HG03439 (cell line): Measurements from ENCODE around the gene TEX10.
"Not testable (repeated sequence)": the region's sequence is repeated elsewhere in the genome, so short reads cannot be mapped to it uniquely, and the experiment has no call there.

ENCODE experiments used
- ATAC-seq: cut with Tn5 transposase; IDR thresholded peaks from one replicate; pipeline ENCODE4 v1.9.1; 2021; ENCODE audit warnings: mild to moderate bottlenecking, moderate library complexity; ENCODE audit not compliant: unreplicated experiment

TEX10 gene

DNA sequence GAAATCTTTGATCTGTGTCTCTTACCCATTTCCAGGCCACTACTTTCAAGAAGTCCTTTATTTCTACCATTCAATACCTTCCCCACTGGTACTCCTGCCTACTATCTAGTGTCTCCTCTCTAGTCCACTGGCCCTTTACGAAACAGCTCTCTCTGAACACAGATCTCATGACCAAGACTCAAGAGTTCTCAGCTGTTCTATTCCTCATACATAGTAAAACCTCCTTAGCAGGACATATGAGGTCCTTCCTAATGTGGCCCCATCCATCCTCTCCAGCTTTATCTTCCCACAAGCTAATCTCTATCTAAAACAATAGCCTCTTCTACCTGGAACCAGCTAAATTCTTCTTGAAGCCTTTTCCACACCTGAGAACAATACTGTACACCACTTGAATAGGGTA, 2.6 kb downstream of the TEX10 start:
- ATAC-seq: no peak

- no peak for ATAC-seq
Observed at GRCh38 chr9:100346836-100347235, 5.9 kb downstream of the TEX10 start.

DNA sequence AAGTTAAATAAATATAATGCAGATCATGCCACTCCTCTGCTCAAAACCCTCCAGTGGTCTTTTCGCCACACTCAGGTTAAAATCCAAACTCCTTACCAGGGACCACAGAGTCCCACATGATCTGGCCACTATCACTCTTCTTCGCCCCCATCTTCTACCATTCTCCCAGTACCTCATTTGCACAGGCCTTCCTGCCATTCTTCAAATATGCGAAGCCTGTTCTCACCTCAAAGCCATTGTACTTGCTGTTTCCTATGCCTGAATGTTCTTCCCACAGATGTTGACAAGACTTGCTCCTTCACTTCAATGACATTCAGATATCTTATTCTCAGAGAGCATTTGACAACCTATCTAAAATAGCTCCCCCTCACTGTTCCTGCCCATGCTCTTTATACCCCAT, 10.9 kb downstream of the TEX10 start:
- no peak for ATAC-seq

DNA sequence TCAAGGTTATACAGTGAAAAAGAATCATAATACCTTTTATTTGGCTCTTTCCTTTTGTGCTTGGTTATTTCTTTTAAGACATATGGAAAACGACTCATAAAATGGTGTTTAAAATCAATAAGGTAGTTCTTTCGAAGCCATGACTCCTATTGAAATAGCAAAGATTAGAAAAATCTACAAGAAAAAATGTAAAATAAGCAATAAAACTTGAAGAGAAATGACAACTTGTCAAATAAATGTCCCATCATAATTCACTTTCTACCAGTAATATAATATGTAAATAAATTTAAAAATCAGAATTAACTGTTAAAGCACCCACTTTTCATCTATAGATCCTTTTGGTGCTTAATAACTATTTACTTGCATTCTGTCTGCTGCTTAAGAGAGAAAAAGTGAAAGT, 12.5 kb downstream of the TEX10 start:
- no peak for ATAC-seq

GRCh38 chr9:100338736-100339135, 14.0 kb downstream of the TEX10 start:
- ATAC-seq: not testable (repeated sequence)

DNA sequence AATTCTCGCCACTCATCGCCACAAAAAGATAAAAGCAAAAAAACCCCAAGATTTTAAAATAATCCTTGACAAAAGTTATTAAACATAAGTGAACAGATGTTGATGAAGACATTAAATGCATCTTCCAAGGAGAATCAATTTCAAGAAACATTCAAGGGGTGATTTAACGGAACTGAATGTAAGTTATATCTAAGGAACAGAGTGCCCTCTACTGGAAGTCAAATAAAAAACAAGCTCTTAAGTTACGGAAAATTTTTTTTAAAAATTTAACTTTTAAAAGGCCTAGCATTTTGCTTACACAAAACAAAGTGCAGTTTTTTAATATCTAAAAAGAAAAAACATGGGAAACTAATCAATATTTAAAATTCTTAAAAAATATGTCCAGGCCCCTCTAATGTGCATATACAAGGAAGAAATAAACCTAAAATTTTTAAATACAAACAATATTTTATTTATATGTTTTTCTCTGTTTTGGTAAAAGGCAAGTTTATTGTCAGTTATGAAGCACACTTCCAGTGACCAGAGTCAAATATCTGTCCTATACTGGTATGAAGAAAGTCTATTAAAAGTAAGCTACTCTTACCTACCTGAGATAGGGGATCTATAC, 28.0 kb downstream of the TEX10 start:
- ATAC-seq: no peak

DNA sequence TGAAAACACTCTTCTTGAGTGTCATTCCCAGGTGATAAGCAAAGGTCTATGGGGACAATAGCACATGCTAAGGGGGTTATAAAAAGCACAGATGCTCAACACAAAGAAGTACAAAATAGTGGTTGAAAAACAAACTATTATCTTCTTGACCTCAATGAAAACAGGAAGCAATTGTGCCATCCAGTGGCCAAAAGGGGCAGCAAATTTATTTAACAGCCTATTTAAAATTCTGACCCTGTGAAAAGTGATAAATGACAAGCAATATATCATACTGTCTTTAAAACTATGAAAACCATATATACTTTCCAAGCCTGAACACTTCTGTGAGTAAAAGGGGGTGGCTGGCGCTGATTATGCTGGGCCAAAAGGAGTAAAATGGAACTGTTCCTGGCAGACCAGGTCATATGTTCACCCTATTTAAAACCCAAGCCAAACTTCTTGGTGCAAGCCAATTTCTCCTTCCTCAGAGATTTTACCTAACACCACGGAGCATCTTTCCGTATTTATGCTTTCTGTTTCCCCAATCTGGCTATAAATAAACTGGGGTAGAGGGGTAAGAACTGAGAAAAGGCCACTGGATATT, 29.7 kb downstream of the TEX10 start:
- no peak for ATAC-seq

DNA sequence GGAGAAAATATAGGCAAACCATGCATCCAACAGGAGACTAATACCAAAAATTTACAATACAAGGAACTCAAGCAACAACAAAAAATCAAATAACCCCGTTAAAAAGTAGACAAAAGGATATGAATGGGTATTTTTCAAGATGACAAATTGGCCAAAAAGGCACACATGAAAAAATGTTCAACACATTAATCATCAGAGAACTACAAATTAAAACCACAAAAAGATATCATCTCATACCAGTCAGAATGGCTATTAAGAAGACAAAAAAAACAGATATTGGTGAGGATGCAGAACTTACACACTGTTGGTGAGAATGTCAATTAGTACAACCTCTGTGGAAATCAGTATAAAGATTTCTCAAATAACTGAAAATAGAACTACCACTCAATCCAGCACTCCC, 35.0 kb downstream of the TEX10 start:
- no peak for ATAC-seq

DNA sequence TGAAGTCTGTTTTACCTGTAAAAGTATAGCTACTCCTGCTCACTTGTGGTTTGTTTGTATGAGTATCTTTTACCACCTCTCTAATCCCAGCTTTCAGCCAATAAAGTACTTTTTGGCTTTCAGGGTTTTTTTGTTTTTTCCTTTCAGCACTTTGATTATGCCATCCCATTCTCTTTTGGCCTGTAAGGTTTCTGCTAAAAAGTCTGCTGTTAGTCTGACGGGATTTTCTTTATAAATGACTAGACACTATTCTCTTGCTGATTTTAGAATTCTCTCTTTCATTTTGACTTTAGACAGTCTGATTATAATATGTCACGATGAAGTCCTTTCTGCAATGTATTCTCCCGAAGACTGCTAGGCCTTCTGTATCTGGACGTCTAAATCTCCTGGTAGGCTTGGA, 37.2 kb downstream of the TEX10 start:
- ATAC-seq: no peak

GRCh38 chr9:100309992-100310391, 42.8 kb downstream of the TEX10 start:
- no peak for ATAC-seq

DNA sequence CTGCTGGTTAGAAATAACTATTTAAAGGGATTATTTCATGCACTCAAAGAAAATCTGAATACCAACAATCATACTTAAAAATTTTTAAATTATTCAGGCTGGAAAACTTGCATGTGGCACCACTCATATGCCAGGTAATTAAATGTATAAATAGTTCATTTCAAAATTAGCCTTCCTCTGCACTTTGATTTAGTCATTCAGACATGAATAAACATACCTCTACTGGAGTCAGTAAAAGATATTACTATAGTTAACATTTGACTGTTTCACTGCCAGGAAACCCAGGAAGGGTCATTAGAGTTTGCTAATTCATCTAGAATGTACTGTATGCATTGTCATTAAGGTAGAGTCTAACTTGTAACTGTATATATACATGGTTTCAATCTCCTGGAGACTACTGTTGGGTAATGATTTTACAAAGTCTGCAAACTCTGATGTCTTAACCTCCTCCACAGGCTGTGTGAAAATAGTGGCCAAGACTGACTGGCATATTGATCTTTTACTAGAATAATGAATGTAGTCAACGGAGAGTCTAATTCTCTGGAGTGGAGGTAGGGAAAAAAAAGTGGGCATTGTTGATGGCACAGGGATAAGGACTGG, 43.7 kb downstream of the TEX10 start:
- no peak for ATAC-seq

DNA sequence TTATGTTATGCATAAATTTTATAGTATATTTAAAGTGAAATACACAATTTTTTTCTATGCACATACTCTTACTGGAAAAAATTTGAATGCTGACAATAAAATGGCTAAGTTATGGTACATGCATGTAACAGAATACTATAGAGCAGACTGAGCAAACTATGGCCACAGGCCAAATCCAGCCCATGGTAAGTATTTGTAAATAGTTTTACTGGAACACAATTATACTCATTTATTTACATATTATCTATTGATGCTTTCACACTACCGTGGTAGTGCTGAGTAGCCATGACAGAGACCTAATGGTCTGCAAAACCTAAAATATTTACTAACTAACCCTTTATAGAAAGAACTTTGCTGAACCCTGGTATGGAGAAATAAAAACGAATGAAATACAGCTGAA, 45.7 kb downstream of the TEX10 start:
- no peak for ATAC-seq

- ATAC-seq: no peak
Observed at GRCh38 chr9:100306283-100306682, 46.5 kb downstream of the TEX10 start.

- no peak for ATAC-seq
Observed at GRCh38 chr9:100303747-100304146, 49.0 kb downstream of the TEX10 start.

DNA sequence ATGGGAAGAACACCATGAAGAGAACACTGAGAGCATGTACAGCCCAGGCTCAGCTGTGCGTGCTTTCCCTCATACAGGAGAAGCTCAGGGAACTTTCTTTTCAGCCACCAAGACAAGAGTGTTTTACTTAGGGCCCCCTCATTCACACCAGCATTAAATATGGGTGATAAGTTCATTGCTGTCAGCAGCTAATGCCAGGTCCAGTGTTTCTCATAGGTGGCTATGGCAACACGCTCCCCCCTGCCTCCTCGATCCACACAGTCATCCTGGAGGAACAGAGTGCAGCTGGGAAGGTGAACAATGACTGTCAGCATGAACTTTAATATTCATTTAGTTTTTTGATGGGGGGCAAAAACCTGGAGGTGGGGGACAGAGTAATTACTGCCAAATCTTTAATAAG, 54.4 kb downstream of the TEX10 start:
- ATAC-seq: no peak

DNA sequence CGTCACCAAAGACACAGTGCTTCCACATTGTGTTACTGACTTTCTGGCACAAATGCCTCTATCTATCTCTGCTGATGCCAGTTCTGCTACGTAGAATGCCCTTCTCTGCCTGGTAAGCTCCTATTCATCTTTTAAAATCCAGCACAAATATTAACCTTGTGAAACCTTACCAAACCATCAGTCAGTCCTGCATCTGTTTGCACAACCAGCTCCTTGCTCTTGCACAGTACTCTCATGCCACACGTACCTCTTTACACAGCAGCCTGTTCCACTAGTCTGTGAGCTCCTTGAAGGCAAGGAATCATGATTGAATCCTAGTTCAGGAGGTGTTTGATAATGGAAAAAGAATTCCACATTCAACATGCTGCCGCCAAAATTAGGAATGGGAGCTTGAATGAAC, 56.3 kb downstream of the TEX10 start:
- ATAC-seq: no peak

DNA sequence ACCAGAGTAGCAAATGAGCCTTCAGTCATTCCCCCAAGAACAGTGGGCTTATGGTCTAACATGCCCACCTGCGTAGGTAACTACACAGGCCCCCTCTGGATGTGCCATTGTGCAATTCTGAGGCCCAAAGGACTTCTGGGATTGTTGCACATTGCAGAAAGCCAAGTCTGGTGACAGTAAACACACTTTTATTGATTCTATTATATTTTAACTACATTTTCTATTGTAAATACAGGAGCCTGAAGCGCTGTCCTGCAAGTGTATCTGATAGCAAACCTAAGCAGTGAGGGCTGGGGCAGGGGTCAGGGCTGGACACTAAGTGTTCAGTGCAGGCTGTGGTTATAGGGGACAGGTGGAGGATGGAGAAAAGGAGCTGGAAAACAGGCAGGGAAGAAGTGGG, 57.5 kb downstream of the TEX10 start:
- no peak for ATAC-seq

GRCh38 chr9:100294806-100295205, 57.9 kb downstream of the TEX10 start:
- ATAC-seq: no peak

- no peak for ATAC-seq
Observed at GRCh38 chr9:100294341-100294740, 58.4 kb downstream of the TEX10 start.

DNA sequence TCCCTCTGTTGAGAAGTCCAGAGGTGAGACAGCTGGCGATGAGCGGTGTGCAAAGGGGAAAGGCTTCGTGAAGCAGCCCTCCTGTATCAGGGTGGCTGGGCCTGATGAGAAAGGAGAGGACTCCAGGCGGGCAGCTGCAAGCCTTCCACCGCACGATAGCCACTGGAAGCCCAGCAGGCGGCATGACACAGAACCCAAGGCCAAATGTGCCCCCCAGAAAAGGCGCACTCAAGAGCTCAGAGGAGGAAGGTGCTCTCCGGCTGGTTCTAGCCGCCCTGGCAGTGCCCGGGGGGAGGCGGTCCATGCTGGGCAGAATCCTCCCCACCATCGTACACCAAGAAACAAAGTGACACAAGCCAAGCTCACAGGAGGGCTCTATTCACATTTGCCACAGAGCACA, 60.3 kb downstream of the TEX10 start:
- ATAC-seq: no peak

GRCh38 chr9:100290714-100291113, 62.0 kb downstream of the TEX10 start:
- no peak for ATAC-seq

DNA sequence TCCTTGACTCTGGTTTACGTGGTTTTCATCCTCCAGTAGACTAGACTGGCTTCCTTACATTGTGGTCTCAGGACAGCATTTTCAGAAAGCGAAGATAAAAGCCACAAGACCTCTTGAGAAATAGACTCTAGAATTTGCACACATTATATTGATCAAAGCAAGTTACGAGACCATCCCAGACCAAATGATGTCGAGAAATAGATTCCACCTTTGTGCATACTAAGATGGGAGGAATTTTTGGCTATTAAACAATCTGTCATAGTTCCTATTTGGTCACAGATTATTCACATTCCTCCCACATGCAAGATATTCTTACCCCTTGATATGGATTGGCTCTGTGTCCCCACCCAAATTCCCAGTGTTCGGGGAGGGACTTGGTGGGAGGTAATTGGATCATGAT, 65.6 kb downstream of the TEX10 start:
- ATAC-seq: no peak

GRCh38 chr9:100286257-100286656, 66.5 kb downstream of the TEX10 start:
- no peak for ATAC-seq
